Fibroblast of mammary gland (primary cell): Measurements from ENCODE around the gene OOEP.

Source experiments
- DNase-seq: peaks from one replicate; pipeline ENCODE4 v3.0.0-alpha.2; 2010; ENCODE audit warnings: low read depth
- H3K4me3 ChIP-seq: 2 replicates; pipeline ENCODE4 v1.5.1; 2011; ENCODE audit warnings: low read depth, mild to moderate bottlenecking, low read length, moderate library complexity; ENCODE audit not compliant: control insufficient read depth
- TF ChIP-seq, protein P1 (sequence below): conservative IDR thresholded peaks from 2 replicates; pipeline ENCODE4 v1.5.1; 2011; ENCODE audit warnings: low read depth, low read length, inconsistent platforms; ENCODE audit not compliant: control insufficient read depth, insufficient read depth

The OOEP gene

DNA sequence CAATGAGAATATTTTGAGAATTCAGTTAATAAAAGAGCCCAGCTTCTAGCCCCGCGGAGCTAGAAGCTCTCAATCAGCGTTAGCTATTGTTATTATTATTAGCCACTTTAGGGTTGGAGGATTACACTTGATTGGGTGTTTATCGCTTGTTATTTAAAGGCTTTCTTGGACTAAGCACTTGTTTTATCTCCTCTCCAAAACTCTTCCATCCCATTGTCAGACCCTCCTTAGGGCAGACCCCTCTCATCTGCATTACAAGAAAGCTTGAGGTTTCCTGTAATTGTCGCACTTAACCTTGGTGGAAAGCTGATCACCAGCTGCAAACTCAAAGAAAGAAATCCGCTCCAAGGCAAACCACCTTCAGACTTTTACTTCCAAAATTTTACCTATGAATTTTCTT is 20.4 kb downstream of the OOEP start:
- TF ChIP-seq, protein P1, sequence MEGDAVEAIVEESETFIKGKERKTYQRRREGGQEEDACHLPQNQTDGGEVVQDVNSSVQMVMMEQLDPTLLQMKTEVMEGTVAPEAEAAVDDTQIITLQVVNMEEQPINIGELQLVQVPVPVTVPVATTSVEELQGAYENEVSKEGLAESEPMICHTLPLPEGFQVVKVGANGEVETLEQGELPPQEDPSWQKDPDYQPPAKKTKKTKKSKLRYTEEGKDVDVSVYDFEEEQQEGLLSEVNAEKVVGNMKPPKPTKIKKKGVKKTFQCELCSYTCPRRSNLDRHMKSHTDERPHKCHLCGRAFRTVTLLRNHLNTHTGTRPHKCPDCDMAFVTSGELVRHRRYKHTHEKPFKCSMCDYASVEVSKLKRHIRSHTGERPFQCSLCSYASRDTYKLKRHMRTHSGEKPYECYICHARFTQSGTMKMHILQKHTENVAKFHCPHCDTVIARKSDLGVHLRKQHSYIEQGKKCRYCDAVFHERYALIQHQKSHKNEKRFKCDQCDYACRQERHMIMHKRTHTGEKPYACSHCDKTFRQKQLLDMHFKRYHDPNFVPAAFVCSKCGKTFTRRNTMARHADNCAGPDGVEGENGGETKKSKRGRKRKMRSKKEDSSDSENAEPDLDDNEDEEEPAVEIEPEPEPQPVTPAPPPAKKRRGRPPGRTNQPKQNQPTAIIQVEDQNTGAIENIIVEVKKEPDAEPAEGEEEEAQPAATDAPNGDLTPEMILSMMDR, result no peak
- DNase-seq, result no peak
- no peak overlapping the region for H3K4me3 ChIP-seq

DNA sequence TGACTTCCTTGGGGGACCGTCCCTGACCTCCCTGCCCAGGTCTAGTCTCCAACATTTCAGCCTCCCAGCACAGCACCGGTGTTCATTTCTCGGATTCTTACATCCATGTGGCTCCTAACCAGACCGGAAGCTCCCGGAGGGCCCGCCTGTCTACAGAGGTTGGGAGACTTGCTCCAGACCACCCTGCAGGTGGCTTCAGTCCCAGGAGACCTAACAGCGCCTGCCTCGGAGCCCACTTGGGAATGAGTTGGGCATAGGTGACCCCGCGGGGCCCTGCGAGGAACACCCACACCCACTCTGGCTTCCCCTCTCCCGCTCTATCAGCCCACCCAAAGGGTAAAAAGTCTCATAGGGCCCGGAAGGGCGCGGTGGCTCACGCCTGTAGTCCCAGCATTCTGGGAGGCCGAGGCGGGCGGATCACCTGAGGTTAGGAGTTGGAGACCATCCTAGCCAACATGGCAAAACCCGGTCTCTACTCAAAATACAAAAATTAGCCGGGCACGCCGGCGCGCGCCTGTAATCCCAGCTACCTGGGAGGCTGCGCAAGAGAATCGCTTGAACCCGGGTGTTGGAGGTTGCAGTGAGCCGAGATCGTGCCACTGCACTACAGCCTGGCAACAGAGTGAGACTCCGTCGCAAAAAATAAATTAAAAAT is 21.0 kb downstream of the OOEP start:
- TF ChIP-seq, protein P1, result no peak
- H3K4me3 ChIP-seq, result no peak overlapping the region
- no peak for DNase-seq

DNA sequence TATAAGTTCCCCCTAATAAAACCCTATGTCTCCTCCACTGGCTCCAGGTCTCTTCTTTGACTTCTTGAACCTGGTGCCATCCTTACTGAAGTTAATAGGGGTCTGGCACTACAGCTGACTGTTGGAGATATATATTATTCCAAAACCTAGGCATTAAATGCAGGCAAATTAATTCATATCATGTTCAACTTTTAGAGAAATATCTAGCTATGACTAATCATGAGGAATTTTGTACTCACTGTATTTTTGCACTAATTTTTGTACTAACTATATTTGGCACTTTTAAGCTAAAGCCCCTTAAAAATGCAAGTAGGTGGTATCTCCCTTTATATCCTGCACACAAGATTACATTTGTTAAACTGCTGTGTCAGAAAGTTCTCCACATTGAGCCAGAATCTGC is 26.5 kb downstream of the OOEP start:
- no peak for DNase-seq
- TF ChIP-seq, protein P1, result no peak
- no peak overlapping the region for H3K4me3 ChIP-seq

DNA sequence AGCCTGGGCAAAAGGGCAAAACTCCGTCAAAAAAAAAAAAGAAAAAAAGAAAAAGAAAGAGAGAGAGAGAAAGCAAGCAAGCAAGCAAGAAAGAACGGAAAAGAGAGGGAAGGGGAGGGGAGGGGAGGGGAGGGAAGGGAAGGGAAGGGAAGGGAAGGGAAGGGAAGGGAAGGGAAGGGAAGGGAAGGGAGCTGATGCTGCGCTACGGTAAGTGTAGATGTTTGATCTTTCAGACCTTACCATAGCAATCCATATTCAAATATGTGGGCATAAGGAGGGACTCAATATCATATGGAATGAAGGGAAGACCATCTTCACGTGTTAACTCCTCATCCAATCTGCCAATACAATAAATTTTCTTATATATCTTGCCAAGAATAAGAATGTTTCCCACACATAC is 27.5 kb downstream of the OOEP start:
- H3K4me3 ChIP-seq, result no peak overlapping the region
- TF ChIP-seq, protein P1, result no peak
- DNase-seq, result no peak

DNA sequence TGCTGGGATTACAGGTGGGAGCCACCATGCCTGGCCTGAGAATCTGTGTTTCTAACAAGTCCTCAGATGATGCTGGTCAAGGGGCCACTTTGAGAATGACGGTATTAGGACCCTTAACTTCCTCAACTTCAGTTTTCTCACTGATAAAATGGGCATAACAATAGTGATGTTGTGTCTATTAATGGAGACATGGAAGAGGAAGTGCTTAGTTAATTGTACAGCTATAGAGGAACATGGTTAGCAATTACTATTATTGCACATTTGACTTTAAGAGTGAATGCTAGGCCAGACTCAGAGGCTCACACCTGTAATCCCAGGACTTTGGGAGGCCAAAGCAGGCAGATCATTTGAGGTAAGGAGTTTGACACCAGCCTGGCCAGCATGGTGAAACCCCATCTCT is 28.4 kb downstream of the OOEP start:
- TF ChIP-seq, protein P1, result no peak
- DNase-seq, result no peak
- no peak overlapping the region for H3K4me3 ChIP-seq

DNA sequence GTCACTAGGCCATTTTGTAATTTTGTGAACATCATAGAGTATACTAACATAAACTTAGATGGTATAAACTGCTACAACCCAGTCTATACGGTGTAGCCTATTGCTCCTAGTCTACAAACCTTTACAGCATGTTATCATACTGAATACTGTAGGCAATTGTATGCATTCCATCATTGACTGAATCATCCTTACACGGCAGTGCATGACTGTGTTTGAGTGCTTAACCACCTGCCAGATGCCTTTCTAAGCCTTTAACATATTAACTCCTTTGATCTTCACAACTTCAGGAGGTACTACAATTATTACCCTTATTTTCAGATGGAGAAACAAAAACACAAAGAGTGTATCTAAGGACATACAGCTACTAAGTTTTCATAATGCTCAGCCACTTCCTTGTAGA is 29.6 kb downstream of the OOEP start:
- TF ChIP-seq, protein P1, result no peak
- DNase-seq, result no peak
- no peak overlapping the region for H3K4me3 ChIP-seq

DNA sequence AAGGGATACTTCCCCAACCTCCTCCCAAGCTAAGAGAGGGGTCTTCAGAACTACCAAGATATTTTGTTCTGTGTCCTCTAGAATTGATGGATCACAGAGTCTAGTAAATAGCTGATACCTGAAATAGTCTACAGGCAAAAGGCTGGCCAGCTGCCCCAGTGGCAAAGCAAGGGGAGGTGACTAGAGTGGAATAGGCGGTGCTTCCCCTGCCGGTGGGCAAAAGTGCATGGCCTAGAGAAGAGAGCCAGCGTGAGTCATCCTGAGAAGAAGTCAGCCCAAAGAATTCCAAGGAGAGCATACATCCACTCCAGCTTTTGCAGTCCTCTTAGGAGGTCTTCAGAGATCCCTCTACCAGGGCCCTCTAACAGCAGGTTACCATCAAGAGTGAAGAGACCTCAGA is 30.4 kb downstream of the OOEP start:
- TF ChIP-seq, protein P1, result no peak
- H3K4me3 ChIP-seq, result no peak overlapping the region

More for the DNA sequence above, 30.4 kb downstream of the OOEP start:
- no peak for DNase-seq
